Gastrocnemius medialis (tissue), 4 donors: ENCODE measurements around the gene TRIM63.
A peak's percentile ranks its signal among the peaks of the same experiment; 100 is the strongest.

Experiments used
- CTCF ChIP-seq, 5 experiments: fragments of 450-650 bp in 3 of 5; fragments of 200-600 bp in 2 of 5; sonication (generic) in 2 of 5; IDR thresholded peaks in 4 of 5; conservative IDR thresholded peaks in 1 of 5; 1 replicate in 4 of 5; 2 replicates in 1 of 5; pipeline ENCODE4 v1.5.1; 2016 to 2019; ENCODE audit warnings: antibody characterized with exemption in 5 of 5, mild to moderate bottlenecking in 3 of 5, moderate library complexity in 3 of 5
- POLR2A ChIP-seq, 2 donors: fragments of 450-650 bp; IDR thresholded peaks; one replicate each; pipeline ENCODE4 v1.6.1; 2017; ENCODE audit warnings: antibody characterized with exemption in 2 of 2, mild to moderate bottlenecking in 2 of 2, moderate library complexity in 2 of 2

GRCh38 chr1:26111530-26112406 is 44.3 kb upstream of the TRIM63 start, which contains the start of gene PDIK1L:
- TF ChIP-seq CTCF (IDR thresholded peaks at IDR 0.05 in 4 of 5, conservative IDR thresholded peaks at IDR 0.05 in 1 of 5) (peak in 1 of 5 experiments; percentile 24), POLR2A (IDR thresholded peaks at IDR 0.05) (peak; percentile 81 to 85)
